Measurements from ENCODE around the gene FAM118B.

The FAM118B gene

GRCh38 chr11:126282736-126283591, 71.4 kb downstream of the FAM118B start, which contains the start of gene TIRAP:
Gene TIRAP, plus strand, starts transcription at chr11:126283093. Its CDS starts 7,802 bp downstream, at chr11:126290895.
- peak within 1 kb of the TSS; percentile 89 to 99 for H3K9ac ChIP-seq (ENCODE audit: low read depth in 1 of 2, low read length in 2 of 2)
- peak within 1 kb of the TSS; percentile 70 for H3K27ac ChIP-seq (ENCODE audit: low read depth, low read length)
- peaks cover 0 to 5% of the 10 kb centered on the region in 2 donors for H3K36me3 ChIP-seq (ENCODE audit: control insufficient read depth in 1 of 2, insufficient read depth in 2 of 2, low read length in 2 of 2)
- peaks cover 16 to 27% of the 10 kb centered on the region in 2 donors for H3K4me1 ChIP-seq (ENCODE audit: control insufficient read depth in 1 of 2, insufficient read depth in 2 of 2, low read length in 2 of 2)
- no peaks in the 10 kb centered on the region for H3K9me3 ChIP-seq (ENCODE audit: control insufficient read depth in 1 of 2, low read length in 2 of 2)
- H3K4me3 ChIP-seq (ENCODE audit: low read depth in 1 of 2, low read length in 2 of 2): peak within 1 kb of the TSS; percentile 76 to 87
- no peaks in the 10 kb centered on the region for H3K27me3 ChIP-seq (ENCODE audit: control insufficient read depth in 1 of 2, insufficient read depth in 2 of 2, low read length in 2 of 2)

- Histone ChIP-seq H3K27me3 (ENCODE audit: control insufficient read depth in 1 of 2, insufficient read depth in 2 of 2, low read length in 2 of 2) (no peaks in the 10 kb centered on the region), H3K9me3 (ENCODE audit: control insufficient read depth in 1 of 2, low read length in 2 of 2) (no peaks in the 10 kb centered on the region), H3K36me3 (ENCODE audit: control insufficient read depth in 1 of 2, insufficient read depth in 2 of 2, low read length in 2 of 2) (peaks cover 0 to 9% of the 10 kb centered on the region in 2 donors), H3K9ac (ENCODE audit: low read depth in 1 of 2, low read length in 2 of 2) (no peak overlapping the region), H3K4me1 (ENCODE audit: control insufficient read depth in 1 of 2, insufficient read depth in 2 of 2, low read length in 2 of 2) (peaks cover 16 to 27% of the 10 kb centered on the region in 2 donors), H3K4me3 (ENCODE audit: low read depth in 1 of 2, low read length in 2 of 2) (peak overlapping the region; percentile 29 to 36), H3K27ac (ENCODE audit: low read depth, low read length) (no peak overlapping the region)
Measured at GRCh38 chr11:126284829-126285228, 73.2 kb downstream of the FAM118B start.

- Histone ChIP-seq H3K4me3 (ENCODE audit: low read depth in 1 of 2, low read length in 2 of 2) (no peak overlapping the region), H3K27me3 (ENCODE audit: control insufficient read depth in 1 of 2, insufficient read depth in 2 of 2, low read length in 2 of 2) (no peaks in the 10 kb centered on the region), H3K36me3 (ENCODE audit: control insufficient read depth in 1 of 2, insufficient read depth in 2 of 2, low read length in 2 of 2) (peaks cover 22 to 41% of the 10 kb centered on the region in 2 donors), H3K4me1 (ENCODE audit: control insufficient read depth in 1 of 2, insufficient read depth in 2 of 2, low read length in 2 of 2) (peaks cover 10 to 14% of the 10 kb centered on the region in 2 donors), H3K9ac (ENCODE audit: low read depth in 1 of 2, low read length in 2 of 2) (no peak overlapping the region), H3K27ac (ENCODE audit: low read depth, low read length) (no peak overlapping the region), H3K9me3 (ENCODE audit: control insufficient read depth in 1 of 2, low read length in 2 of 2) (no peaks in the 10 kb centered on the region)
Measured at GRCh38 chr11:126288237-126288636, 76.7 kb downstream of the FAM118B start.

- Histone ChIP-seq H3K4me3 (ENCODE audit: low read depth in 1 of 2, low read length in 2 of 2) (no peak overlapping the region), H3K27me3 (ENCODE audit: control insufficient read depth in 1 of 2, insufficient read depth in 2 of 2, low read length in 2 of 2) (no peaks in the 10 kb centered on the region), H3K36me3 (ENCODE audit: control insufficient read depth in 1 of 2, insufficient read depth in 2 of 2, low read length in 2 of 2) (peaks cover 29 to 58% of the 10 kb centered on the region in 2 donors), H3K4me1 (ENCODE audit: control insufficient read depth in 1 of 2, insufficient read depth in 2 of 2, low read length in 2 of 2) (no peaks in the 10 kb centered on the region), H3K27ac (ENCODE audit: low read depth, low read length) (no peak overlapping the region), H3K9me3 (ENCODE audit: control insufficient read depth in 1 of 2, low read length in 2 of 2) (no peaks in the 10 kb centered on the region), H3K9ac (ENCODE audit: low read depth in 1 of 2, low read length in 2 of 2) (no peak overlapping the region)
Measured at GRCh38 chr11:126290887-126291286, 79.3 kb downstream of the FAM118B start.

GRCh38 chr11:126293726-126294125, 82.1 kb downstream of the FAM118B start:
- no peaks in the 10 kb centered on the region for H3K9me3 ChIP-seq (ENCODE audit: control insufficient read depth in 1 of 2, low read length in 2 of 2)
- no peak overlapping the region for H3K27ac ChIP-seq (ENCODE audit: low read depth, low read length)
- peaks cover 29 to 52% of the 10 kb centered on the region in 2 donors for H3K36me3 ChIP-seq (ENCODE audit: control insufficient read depth in 1 of 2, insufficient read depth in 2 of 2, low read length in 2 of 2)
- H3K4me1 ChIP-seq (ENCODE audit: control insufficient read depth in 1 of 2, insufficient read depth in 2 of 2, low read length in 2 of 2): no peaks in the 10 kb centered on the region
- H3K27me3 ChIP-seq (ENCODE audit: control insufficient read depth in 1 of 2, insufficient read depth in 2 of 2, low read length in 2 of 2): no peaks in the 10 kb centered on the region
- H3K9ac ChIP-seq (ENCODE audit: low read depth in 1 of 2, low read length in 2 of 2): no peak overlapping the region
- no peak overlapping the region for H3K4me3 ChIP-seq (ENCODE audit: low read depth in 1 of 2, low read length in 2 of 2)

GRCh38 chr11:126297004-126297403, 85.4 kb downstream of the FAM118B start:
- Histone ChIP-seq H3K36me3 (ENCODE audit: control insufficient read depth in 1 of 2, insufficient read depth in 2 of 2, low read length in 2 of 2) (peaks cover 16 to 28% of the 10 kb centered on the region in 2 donors), H3K4me1 (ENCODE audit: control insufficient read depth in 1 of 2, insufficient read depth in 2 of 2, low read length in 2 of 2) (no peaks in the 10 kb centered on the region), H3K9ac (ENCODE audit: low read depth in 1 of 2, low read length in 2 of 2) (no peak overlapping the region), H3K9me3 (ENCODE audit: control insufficient read depth in 1 of 2, low read length in 2 of 2) (no peaks in the 10 kb centered on the region), H3K27ac (ENCODE audit: low read depth, low read length) (no peak overlapping the region), H3K4me3 (ENCODE audit: low read depth in 1 of 2, low read length in 2 of 2) (no peak overlapping the region), H3K27me3 (ENCODE audit: control insufficient read depth in 1 of 2, insufficient read depth in 2 of 2, low read length in 2 of 2) (no peaks in the 10 kb centered on the region)

- Histone ChIP-seq H3K4me1 (ENCODE audit: control insufficient read depth in 1 of 2, insufficient read depth in 2 of 2, low read length in 2 of 2) (peaks cover 7 to 9% of the 10 kb centered on the region in 2 donors), H3K36me3 (ENCODE audit: control insufficient read depth in 1 of 2, insufficient read depth in 2 of 2, low read length in 2 of 2) (peaks cover 0 to 8% of the 10 kb centered on the region in 2 donors), H3K9ac (ENCODE audit: low read depth in 1 of 2, low read length in 2 of 2) (peak within 1 kb of the TSS; percentile 68 to 95), H3K4me3 (ENCODE audit: low read depth in 1 of 2, low read length in 2 of 2) (peak within 1 kb of the TSS; percentile 94 to 98), H3K9me3 (ENCODE audit: control insufficient read depth in 1 of 2, low read length in 2 of 2) (no peaks in the 10 kb centered on the region), H3K27ac (ENCODE audit: low read depth, low read length) (peak within 1 kb of the TSS; percentile 72), H3K27me3 (ENCODE audit: control insufficient read depth in 1 of 2, insufficient read depth in 2 of 2, low read length in 2 of 2) (no peaks in the 10 kb centered on the region)
Measured at GRCh38 chr11:126303623-126304456, 92.3 kb downstream of the FAM118B start, which contains the start of gene DCPS. Gene DCPS, plus strand, starts transcription at chr11:126304060. Its CDS starts 21 bp downstream, at chr11:126304081.

- Histone ChIP-seq H3K9me3 (ENCODE audit: control insufficient read depth in 1 of 2, low read length in 2 of 2) (no peaks in the 10 kb centered on the region), H3K27ac (ENCODE audit: low read depth, low read length) (no peak overlapping the region), H3K27me3 (ENCODE audit: control insufficient read depth in 1 of 2, insufficient read depth in 2 of 2, low read length in 2 of 2) (no peaks in the 10 kb centered on the region), H3K9ac (ENCODE audit: low read depth in 1 of 2, low read length in 2 of 2) (peak overlapping the region; percentile 68 to 95), H3K4me3 (ENCODE audit: low read depth in 1 of 2, low read length in 2 of 2) (peak overlapping the region; percentile 94 to 98), H3K4me1 (ENCODE audit: control insufficient read depth in 1 of 2, insufficient read depth in 2 of 2, low read length in 2 of 2) (peaks cover 7 to 9% of the 10 kb centered on the region in 2 donors), H3K36me3 (ENCODE audit: control insufficient read depth in 1 of 2, insufficient read depth in 2 of 2, low read length in 2 of 2) (peaks cover 0 to 11% of the 10 kb centered on the region in 2 donors)
Measured at GRCh38 chr11:126304457-126305075, 93.0 kb downstream of the FAM118B start.

GRCh38 chr11:126305699-126306098, 94.1 kb downstream of the FAM118B start:
- Histone ChIP-seq H3K4me1 (ENCODE audit: control insufficient read depth in 1 of 2, insufficient read depth in 2 of 2, low read length in 2 of 2) (peaks cover 8 to 11% of the 10 kb centered on the region in 2 donors), H3K9ac (ENCODE audit: low read depth in 1 of 2, low read length in 2 of 2) (no peak overlapping the region), H3K9me3 (ENCODE audit: control insufficient read depth in 1 of 2, low read length in 2 of 2) (no peaks in the 10 kb centered on the region), H3K27me3 (ENCODE audit: control insufficient read depth in 1 of 2, insufficient read depth in 2 of 2, low read length in 2 of 2) (no peaks in the 10 kb centered on the region), H3K27ac (ENCODE audit: low read depth, low read length) (no peak overlapping the region), H3K36me3 (ENCODE audit: control insufficient read depth in 1 of 2, insufficient read depth in 2 of 2, low read length in 2 of 2) (peaks cover 0 to 11% of the 10 kb centered on the region in 2 donors), H3K4me3 (ENCODE audit: low read depth in 1 of 2, low read length in 2 of 2) (no peak overlapping the region)

Data from duodenal mucosa (tissue), 2 donors.